ENCODE results near the gene SSTR3. TPM values are rescaled to one million over a fixed set of nuclear protein-coding genes. Genes with fewer than 3 reads are reported as not detected.

Gene SSTR3
- total and polyA plus RNA-seq, 4 donors, result 0.19 TPM; not detected in 3

DNA sequence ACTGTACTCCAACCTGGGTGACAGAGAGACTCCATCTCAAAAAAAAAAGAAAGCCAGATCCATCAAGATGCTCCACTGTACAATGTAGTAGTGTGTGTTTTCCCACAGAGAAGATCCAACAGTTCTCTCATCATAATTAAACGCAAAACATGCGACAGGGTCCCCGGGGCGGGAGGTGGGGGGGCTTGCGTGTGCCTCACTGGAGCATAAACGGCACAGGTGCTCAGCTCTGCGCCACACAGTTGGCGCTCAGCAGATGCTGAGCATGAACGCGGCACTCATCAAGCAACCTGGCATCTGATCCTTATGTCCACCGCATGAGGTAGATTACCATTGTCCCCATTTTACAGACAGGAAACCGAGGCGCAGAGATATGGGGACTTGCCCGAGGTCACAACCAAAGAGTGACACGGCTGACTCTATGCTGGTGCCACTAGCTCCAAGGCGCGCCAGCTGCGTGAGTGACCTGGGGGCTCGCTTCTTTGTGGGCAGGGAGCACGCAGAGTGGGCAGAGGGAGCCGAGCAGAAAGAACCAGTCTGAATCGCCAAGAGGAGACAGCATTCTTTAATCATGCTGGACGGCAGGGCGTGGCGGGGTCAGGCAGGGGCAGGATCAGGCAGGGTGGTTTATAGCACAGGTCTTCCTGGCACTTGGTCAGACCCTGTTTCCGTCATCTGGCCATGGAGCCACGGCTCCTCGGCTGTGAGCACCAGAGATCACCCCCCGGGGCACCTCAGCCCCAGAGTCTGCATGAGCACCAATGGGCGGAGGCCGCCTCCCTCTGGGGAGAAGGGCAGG, 32.5 kb downstream of the SSTR3 start:
- H3K36me3 ChIP-seq (ENCODE audit: control insufficient read depth in 4 of 4, insufficient read depth in 3 of 4, low read depth in 1 of 4, low read length in 3 of 4), result no peaks in the 10 kb centered on the region
- no peaks in the 10 kb centered on the region for H3K9me3 ChIP-seq (ENCODE audit: control insufficient read depth in 4 of 4, low read length in 3 of 4)
- DNase-seq (ENCODE audit: low spot score), result no peak
- H3K4me1 ChIP-seq (ENCODE audit: control insufficient read depth in 4 of 4, insufficient read depth in 4 of 4, low read length in 3 of 4), result peaks cover 9 to 32% (median 19%) of the 10 kb centered on the region in 4 donors
- H3K27me3 ChIP-seq (ENCODE audit: control insufficient read depth in 4 of 4, insufficient read depth in 4 of 4, low read length in 3 of 4), result no peaks in the 10 kb centered on the region
- TF ChIP-seq YY1 (IDR thresholded peaks at IDR 0.05) (no peak), RAD21 (IDR thresholded peaks at IDR 0.05) (no peak)
- H3K9ac ChIP-seq (ENCODE audit: low read depth in 1 of 2, low read length in 2 of 2), result no peak overlapping the region
- H3K4me3 ChIP-seq (ENCODE audit: low read depth in 1 of 3, low read length in 3 of 3), result no peak overlapping the region
- 88% methylated on average over 31 of the region's 31 CpGs for WGBS
- peak overlapping the region; percentile 62 to 80 for H3K27ac ChIP-seq (ENCODE audit: low read depth in 1 of 2, low read length in 2 of 2)

DNA sequence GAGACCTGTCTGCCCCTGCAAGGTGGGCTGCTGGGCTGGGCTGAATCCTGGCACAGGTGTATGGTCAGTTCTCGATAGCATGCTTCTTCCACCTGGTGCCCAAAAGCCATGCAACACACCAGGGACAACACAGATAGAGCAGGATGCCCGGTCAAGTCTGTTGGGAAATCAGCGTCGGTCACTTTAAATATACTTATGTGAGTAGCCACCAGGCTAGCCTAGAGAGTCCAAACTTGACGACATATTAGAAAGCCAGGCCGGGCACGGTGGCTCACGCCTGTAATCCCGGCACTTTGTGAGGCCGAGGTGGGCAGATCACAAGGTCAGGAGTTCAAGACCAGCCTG, 33.2 kb downstream of the SSTR3 start:
- TF ChIP-seq, protein P1, sequence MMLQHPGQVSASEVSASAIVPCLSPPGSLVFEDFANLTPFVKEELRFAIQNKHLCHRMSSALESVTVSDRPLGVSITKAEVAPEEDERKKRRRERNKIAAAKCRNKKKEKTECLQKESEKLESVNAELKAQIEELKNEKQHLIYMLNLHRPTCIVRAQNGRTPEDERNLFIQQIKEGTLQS (IDR thresholded peaks at IDR 0.05), result no peak
- TF ChIP-seq RXRA (IDR thresholded peaks at IDR 0.05), result peak in 1 of 2 donors; percentile 4
- TF ChIP-seq TAF1 (conservative IDR thresholded peaks at IDR 0.05), result no peak
- TF ChIP-seq HNF4A (conservative IDR thresholded peaks at IDR 0.05), result peak in 1 of 2 donors; percentile 35
- Histone ChIP-seq H3K36me3 (ENCODE audit: control insufficient read depth in 4 of 4, insufficient read depth in 3 of 4, low read depth in 1 of 4, low read length in 3 of 4) (no peaks in the 10 kb centered on the region), H3K9me3 (ENCODE audit: control insufficient read depth in 4 of 4, low read length in 3 of 4) (no peaks in the 10 kb centered on the region), H3K9ac (ENCODE audit: low read depth in 1 of 2, low read length in 2 of 2) (no peak overlapping the region), H3K4me1 (ENCODE audit: control insufficient read depth in 4 of 4, insufficient read depth in 4 of 4, low read length in 3 of 4) (peaks cover 9 to 32% (median 19%) of the 10 kb centered on the region in 4 donors), H3K4me3 (ENCODE audit: low read depth in 1 of 3, low read length in 3 of 3) (no peak overlapping the region), H3K27ac (ENCODE audit: low read depth in 1 of 2, low read length in 2 of 2) (peak overlapping the region; percentile 62 to 80), H3K27me3 (ENCODE audit: control insufficient read depth in 4 of 4, insufficient read depth in 4 of 4, low read length in 3 of 4) (no peaks in the 10 kb centered on the region)
- WGBS, result 32% methylated on average over 10 of the region's 10 CpGs
- DNase-seq (ENCODE audit: low spot score), result no peak

DNA sequence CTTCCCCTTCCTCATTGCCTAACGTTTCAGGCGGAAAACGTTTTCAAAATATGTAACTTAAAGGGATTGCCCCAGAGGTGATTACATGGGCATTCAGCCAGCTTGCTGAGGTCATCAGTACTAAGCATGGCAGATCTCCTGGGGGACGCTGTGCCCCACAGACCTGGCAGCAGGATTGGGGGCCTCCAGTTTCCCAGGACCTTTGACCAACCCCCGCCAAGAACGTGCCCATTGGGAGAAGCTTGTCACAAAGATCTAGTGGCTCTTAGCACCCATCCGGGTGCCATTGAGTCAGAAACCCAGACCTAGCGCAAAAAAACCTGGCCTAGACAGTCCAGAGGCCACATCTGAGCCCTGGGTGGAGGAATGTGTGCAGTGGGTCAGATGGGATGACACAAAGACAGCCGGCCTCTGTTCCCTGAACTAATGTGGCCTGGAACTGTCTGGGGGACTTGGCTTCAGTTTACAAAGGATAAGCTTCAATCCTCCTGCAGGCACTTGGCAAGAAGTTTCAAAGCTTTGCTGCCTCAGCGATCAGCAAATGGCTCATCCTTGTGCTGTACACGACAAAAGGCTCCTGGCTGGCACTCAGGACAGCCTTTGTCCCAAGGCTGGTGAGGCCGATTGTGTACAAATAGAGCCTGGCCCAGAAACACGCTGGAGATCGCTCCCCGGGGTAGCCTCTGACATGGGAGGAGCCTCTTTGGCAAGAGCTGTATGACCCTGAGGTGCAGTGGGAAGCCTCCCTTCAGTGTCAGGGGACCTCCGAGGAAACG, 33.7 kb downstream of the SSTR3 start:
- Histone ChIP-seq H3K9ac (ENCODE audit: low read depth in 1 of 2, low read length in 2 of 2) (no peak overlapping the region), H3K27me3 (ENCODE audit: control insufficient read depth in 4 of 4, insufficient read depth in 4 of 4, low read length in 3 of 4) (no peaks in the 10 kb centered on the region), H3K4me1 (ENCODE audit: control insufficient read depth in 4 of 4, insufficient read depth in 4 of 4, low read length in 3 of 4) (peaks cover 9 to 32% (median 19%) of the 10 kb centered on the region in 4 donors), H3K4me3 (ENCODE audit: low read depth in 1 of 3, low read length in 3 of 3) (no peak overlapping the region), H3K27ac (ENCODE audit: low read depth in 1 of 2, low read length in 2 of 2) (peak overlapping the region; percentile 62 to 80), H3K36me3 (ENCODE audit: control insufficient read depth in 4 of 4, insufficient read depth in 3 of 4, low read depth in 1 of 4, low read length in 3 of 4) (no peaks in the 10 kb centered on the region), H3K9me3 (ENCODE audit: control insufficient read depth in 4 of 4, low read length in 3 of 4) (no peaks in the 10 kb centered on the region)
- DNase-seq (ENCODE audit: low spot score), result no peak
- 23% methylated on average over 17 of the region's 17 CpGs for WGBS
- peak; percentile 72 for TF ChIP-seq SP1 (IDR thresholded peaks at IDR 0.05)
- TF ChIP-seq EGR1 (IDR thresholded peaks at IDR 0.05; ENCODE audit: low read depth in 2 of 2), result no peak
- TF ChIP-seq JUND (IDR thresholded peaks at IDR 0.05), result peak; percentile 47 to 49
- TF ChIP-seq NR2F2 (IDR thresholded peaks at IDR 0.05), result peak; percentile 89
- TF ChIP-seq, protein P2, sequence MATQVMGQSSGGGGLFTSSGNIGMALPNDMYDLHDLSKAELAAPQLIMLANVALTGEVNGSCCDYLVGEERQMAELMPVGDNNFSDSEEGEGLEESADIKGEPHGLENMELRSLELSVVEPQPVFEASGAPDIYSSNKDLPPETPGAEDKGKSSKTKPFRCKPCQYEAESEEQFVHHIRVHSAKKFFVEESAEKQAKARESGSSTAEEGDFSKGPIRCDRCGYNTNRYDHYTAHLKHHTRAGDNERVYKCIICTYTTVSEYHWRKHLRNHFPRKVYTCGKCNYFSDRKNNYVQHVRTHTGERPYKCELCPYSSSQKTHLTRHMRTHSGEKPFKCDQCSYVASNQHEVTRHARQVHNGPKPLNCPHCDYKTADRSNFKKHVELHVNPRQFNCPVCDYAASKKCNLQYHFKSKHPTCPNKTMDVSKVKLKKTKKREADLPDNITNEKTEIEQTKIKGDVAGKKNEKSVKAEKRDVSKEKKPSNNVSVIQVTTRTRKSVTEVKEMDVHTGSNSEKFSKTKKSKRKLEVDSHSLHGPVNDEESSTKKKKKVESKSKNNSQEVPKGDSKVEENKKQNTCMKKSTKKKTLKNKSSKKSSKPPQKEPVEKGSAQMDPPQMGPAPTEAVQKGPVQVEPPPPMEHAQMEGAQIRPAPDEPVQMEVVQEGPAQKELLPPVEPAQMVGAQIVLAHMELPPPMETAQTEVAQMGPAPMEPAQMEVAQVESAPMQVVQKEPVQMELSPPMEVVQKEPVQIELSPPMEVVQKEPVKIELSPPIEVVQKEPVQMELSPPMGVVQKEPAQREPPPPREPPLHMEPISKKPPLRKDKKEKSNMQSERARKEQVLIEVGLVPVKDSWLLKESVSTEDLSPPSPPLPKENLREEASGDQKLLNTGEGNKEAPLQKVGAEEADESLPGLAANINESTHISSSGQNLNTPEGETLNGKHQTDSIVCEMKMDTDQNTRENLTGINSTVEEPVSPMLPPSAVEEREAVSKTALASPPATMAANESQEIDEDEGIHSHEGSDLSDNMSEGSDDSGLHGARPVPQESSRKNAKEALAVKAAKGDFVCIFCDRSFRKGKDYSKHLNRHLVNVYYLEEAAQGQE (IDR thresholded peaks at IDR 0.05), result peak; percentile 46
- peak; percentile 41 to 74 for TF ChIP-seq RXRA (IDR thresholded peaks at IDR 0.05)
- TF ChIP-seq HNF4G (IDR thresholded peaks at IDR 0.05), result no peak
- no peak for TF ChIP-seq FOXA1 (IDR thresholded peaks at IDR 0.05)
- peak; percentile 34 for TF ChIP-seq FOXA2 (IDR thresholded peaks at IDR 0.05)
- peak; percentile 55 to 73 for TF ChIP-seq HNF4A (conservative IDR thresholded peaks at IDR 0.05)
- TF ChIP-seq TAF1 (conservative IDR thresholded peaks at IDR 0.05), result no peak
- no peak for TF ChIP-seq RAD21 (IDR thresholded peaks at IDR 0.05)
- peak; percentile 70 for TF ChIP-seq MAX (IDR thresholded peaks at IDR 0.05)
- TF ChIP-seq, protein P3, sequence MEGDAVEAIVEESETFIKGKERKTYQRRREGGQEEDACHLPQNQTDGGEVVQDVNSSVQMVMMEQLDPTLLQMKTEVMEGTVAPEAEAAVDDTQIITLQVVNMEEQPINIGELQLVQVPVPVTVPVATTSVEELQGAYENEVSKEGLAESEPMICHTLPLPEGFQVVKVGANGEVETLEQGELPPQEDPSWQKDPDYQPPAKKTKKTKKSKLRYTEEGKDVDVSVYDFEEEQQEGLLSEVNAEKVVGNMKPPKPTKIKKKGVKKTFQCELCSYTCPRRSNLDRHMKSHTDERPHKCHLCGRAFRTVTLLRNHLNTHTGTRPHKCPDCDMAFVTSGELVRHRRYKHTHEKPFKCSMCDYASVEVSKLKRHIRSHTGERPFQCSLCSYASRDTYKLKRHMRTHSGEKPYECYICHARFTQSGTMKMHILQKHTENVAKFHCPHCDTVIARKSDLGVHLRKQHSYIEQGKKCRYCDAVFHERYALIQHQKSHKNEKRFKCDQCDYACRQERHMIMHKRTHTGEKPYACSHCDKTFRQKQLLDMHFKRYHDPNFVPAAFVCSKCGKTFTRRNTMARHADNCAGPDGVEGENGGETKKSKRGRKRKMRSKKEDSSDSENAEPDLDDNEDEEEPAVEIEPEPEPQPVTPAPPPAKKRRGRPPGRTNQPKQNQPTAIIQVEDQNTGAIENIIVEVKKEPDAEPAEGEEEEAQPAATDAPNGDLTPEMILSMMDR (IDR thresholded peaks at IDR 0.05; ENCODE audit: low read depth, low read length, missing input control), result no peak
- TF ChIP-seq YY1 (IDR thresholded peaks at IDR 0.05), result peak; percentile 52
- no peak for TF ChIP-seq ZBTB33 (IDR thresholded peaks at IDR 0.05)
- TF ChIP-seq, protein P1 (IDR thresholded peaks at IDR 0.05), result no peak
- TF ChIP-seq GABPA (IDR thresholded peaks at IDR 0.05 in 1 of 2, conservative IDR thresholded peaks at IDR 0.05 in 1 of 2), result no peak

Data from liver (tissue), 9 donors.